ENCODE measurements around the gene ATG101.

The ATG101 gene

GRCh38 chr12:52057638-52058576, 11.9 kb upstream of the ATG101 start:
- DNase-seq (ENCODE audit: low read depth), result no peak

- no peak for DNase-seq (ENCODE audit: low read depth)
Observed at GRCh38 chr12:52058631-52059361, 11.0 kb upstream of the ATG101 start.

- DNase-seq (ENCODE audit: low read depth), result no peak
Observed at GRCh38 chr12:52059582-52060497, 9.9 kb upstream of the ATG101 start.

GRCh38 chr12:52060498-52061177, 9.1 kb upstream of the ATG101 start:
- no peak for DNase-seq (ENCODE audit: low read depth)

GRCh38 chr12:52061470-52062166, 8.2 kb upstream of the ATG101 start:
- DNase-seq (ENCODE audit: low read depth), result no peak

GRCh38 chr12:52062167-52063081, 7.4 kb upstream of the ATG101 start:
- DNase-seq (ENCODE audit: low read depth), result no peak

GRCh38 chr12:52063082-52063924, 6.5 kb upstream of the ATG101 start:
- DNase-seq (ENCODE audit: low read depth), result no peak

- peak; percentile 85 for DNase-seq (ENCODE audit: low read depth)
Observed at GRCh38 chr12:52063981-52064649, 5.7 kb upstream of the ATG101 start.

- DNase-seq (ENCODE audit: low read depth), result no peak
Observed at GRCh38 chr12:52066346-52067080, 3.3 kb upstream of the ATG101 start.

- no peak for DNase-seq (ENCODE audit: low read depth)
Observed at GRCh38 chr12:52067081-52067374, 2.8 kb upstream of the ATG101 start.

GRCh38 chr12:52070185-52070925, 577 bp downstream of the ATG101 start:
- DNase-seq (ENCODE audit: low read depth), result peak; percentile 54

- peak; percentile 88 for DNase-seq (ENCODE audit: low read depth)
Observed at GRCh38 chr12:52073531-52074381, 4.0 kb downstream of the ATG101 start.

GRCh38 chr12:52074971-52075724, 5.4 kb downstream of the ATG101 start:
- peak; percentile 39 for DNase-seq (ENCODE audit: low read depth)

GRCh38 chr12:52076811-52077210, 7.0 kb downstream of the ATG101 start:
- DNase-seq (ENCODE audit: low read depth), result no peak

- no peak for DNase-seq (ENCODE audit: low read depth)
Observed at GRCh38 chr12:52078276-52078675, 8.5 kb downstream of the ATG101 start.
